OCI-LY3 (cell line): ENCODE measurements around the gene GJB5.

Experiments
- H2AFZ ChIP-seq: fragments of 200-600, 300-600 bp; shearing (Covaris generic); 2 replicates; pipeline ENCODE4 v1.6.0; 2014; ENCODE audit warnings: antibody characterized with exemption, low read depth, low read length
- H3K27ac ChIP-seq: fragments of 200-600, 300-600 bp; sonication (generic); 2 replicates; pipeline ENCODE4 v1.5.1; 2014; ENCODE audit warnings: mild to moderate bottlenecking, low read length, moderate library complexity, mixed read lengths
- H3K27me3 ChIP-seq: fragments of 200-600, 300-600 bp; sonication (generic); 2 replicates; pipeline ENCODE4 v1.6.1; 2014; ENCODE audit warnings: low read depth, low read length, mixed read lengths
- H3K36me3 ChIP-seq: fragments of 200-600, 300-600 bp; sonication (generic); replicated peaks from 2 replicates; pipeline ENCODE3; 2014; ENCODE audit warnings: low read depth, low read length, mixed read lengths
- H3K4me1 ChIP-seq: fragments of 300-600, 200-600 bp; sonication (generic); 2 replicates; pipeline ENCODE4 v1.6.1; 2014; ENCODE audit warnings: low read length, mixed read lengths
- H3K4me2 ChIP-seq: fragments of 200-600, 300-600 bp; sonication (generic); 2 replicates; pipeline ENCODE4 v1.6.1; 2014; ENCODE audit warnings: low read length, mixed read lengths
- H3K4me3 ChIP-seq: fragments of 300-600, 200-600 bp; sonication (generic); 2 replicates; pipeline ENCODE4 v1.5.1; 2014; ENCODE audit warnings: antibody characterized with exemption, mild to moderate bottlenecking, low read length, moderate library complexity
- H3K79me2 ChIP-seq: fragments of 300-600, 200-600 bp; shearing (Covaris generic); 2 replicates; pipeline ENCODE4 v1.6.1; 2014; ENCODE audit warnings: mild to moderate bottlenecking, low read length, mixed read lengths
- H3K9ac ChIP-seq: fragments of 300-600, 200-600 bp; shearing (Covaris generic); 2 replicates; pipeline ENCODE4 v1.6.0; 2014; ENCODE audit warnings: mild to moderate bottlenecking, low read length, moderate library complexity
- H3K9me3 ChIP-seq: fragments of 200-600, 300-600 bp; shearing (Covaris generic); 2 replicates; pipeline ENCODE4 v1.6.1; 2014; ENCODE audit warnings: low read length, mixed read lengths; ENCODE audit not compliant: insufficient read depth
- H4K20me1 ChIP-seq: fragments of 200-600, 300-600 bp; sonication (generic); 2 replicates; pipeline ENCODE4 v1.6.1; 2016; ENCODE audit warnings: low read length, mixed read lengths; ENCODE audit not compliant: insufficient read depth
- EZH2phosphoT487 ChIP-seq: fragments of 200-600 bp; shearing (Covaris generic); IDR thresholded peaks from 2 replicates; pipeline ENCODE4 v1.6.1; 2018; ENCODE audit warnings: antibody characterized with exemption, mixed run types, low read depth
- TF ChIP-seq, protein P1 (sequence below): fragments of 200-600, 300-600 bp; sonication (generic); IDR thresholded peaks from 2 replicates; pipeline ENCODE4 v1.5.1; 2014; ENCODE audit warnings: antibody characterized with exemption, low read length, low read depth

The GJB5 gene

GRCh38 chr1:34754964-34755637 lies at the start of gene GJB5:
Gene GJB5 (plus strand): TSS chr1:34755047. CDS start chr1:34757331, 2,284 bp downstream.
- no peaks in the 10 kb centered on the region for H3K36me3 ChIP-seq
- H3K4me2 ChIP-seq = no peak within 1 kb of the TSS
- no peak within 1 kb of the TSS for H2AFZ ChIP-seq
- TF ChIP-seq, protein P1, sequence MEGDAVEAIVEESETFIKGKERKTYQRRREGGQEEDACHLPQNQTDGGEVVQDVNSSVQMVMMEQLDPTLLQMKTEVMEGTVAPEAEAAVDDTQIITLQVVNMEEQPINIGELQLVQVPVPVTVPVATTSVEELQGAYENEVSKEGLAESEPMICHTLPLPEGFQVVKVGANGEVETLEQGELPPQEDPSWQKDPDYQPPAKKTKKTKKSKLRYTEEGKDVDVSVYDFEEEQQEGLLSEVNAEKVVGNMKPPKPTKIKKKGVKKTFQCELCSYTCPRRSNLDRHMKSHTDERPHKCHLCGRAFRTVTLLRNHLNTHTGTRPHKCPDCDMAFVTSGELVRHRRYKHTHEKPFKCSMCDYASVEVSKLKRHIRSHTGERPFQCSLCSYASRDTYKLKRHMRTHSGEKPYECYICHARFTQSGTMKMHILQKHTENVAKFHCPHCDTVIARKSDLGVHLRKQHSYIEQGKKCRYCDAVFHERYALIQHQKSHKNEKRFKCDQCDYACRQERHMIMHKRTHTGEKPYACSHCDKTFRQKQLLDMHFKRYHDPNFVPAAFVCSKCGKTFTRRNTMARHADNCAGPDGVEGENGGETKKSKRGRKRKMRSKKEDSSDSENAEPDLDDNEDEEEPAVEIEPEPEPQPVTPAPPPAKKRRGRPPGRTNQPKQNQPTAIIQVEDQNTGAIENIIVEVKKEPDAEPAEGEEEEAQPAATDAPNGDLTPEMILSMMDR = no peak
- H3K79me2 ChIP-seq = no peaks in the 10 kb centered on the region
- no peaks in the 10 kb centered on the region for H3K9me3 ChIP-seq
- no peak within 1 kb of the TSS for H3K9ac ChIP-seq
- H3K4me1 ChIP-seq = no peaks in the 10 kb centered on the region
- H4K20me1 ChIP-seq = no peaks in the 10 kb centered on the region
- H3K4me3 ChIP-seq = no peak within 1 kb of the TSS
- no peaks in the 10 kb centered on the region for H3K27me3 ChIP-seq
- H3K27ac ChIP-seq = no peak within 1 kb of the TSS

DNA sequence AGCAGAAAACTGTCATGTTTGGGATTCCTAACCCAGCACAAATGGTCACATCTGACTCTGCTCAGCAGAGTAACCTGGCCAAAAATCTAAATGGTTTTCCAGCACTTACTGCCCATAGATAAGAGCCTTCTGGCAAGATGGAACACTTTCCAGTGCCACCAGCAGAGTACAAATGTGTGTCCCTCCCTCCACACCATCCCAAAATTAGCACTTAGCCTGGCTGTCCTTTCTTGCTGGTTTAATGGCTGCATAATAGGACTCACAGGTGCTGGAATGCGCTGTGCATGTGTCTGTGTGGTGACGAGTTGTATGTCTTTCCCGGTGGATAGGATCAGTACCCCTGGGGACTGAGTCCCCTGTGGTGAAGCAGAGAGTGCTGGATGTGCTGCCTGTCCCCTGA lies 49.8 kb upstream of the GJB5 start:
- TF ChIP-seq, protein P1 = no peak
- no peak for TF ChIP-seq EZH2phosphoT487
- no peak overlapping the region for H3K4me2 ChIP-seq

DNA sequence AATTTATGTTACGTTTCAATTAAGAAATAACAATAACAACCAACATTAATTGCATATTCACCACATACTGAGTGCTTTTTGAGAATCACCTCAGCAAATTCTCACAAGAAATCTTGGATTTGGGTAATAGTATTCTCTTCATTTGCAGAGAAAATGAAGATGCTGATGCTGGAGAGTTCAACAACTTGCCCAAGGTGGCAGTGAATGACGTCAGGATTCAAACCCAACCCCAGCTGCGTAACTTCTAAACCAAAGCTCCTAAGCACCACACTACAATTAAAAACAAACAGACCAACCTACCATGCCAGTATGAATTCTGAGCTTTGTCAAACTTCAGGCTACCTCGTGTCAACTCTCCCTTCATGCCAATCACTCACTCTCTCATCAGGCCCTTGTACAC lies 46.7 kb upstream of the GJB5 start:
- Histone ChIP-seq H3K27me3 (no peaks in the 10 kb centered on the region), H4K20me1 (no peaks in the 10 kb centered on the region), H3K9ac (no peak overlapping the region), H3K4me2 (no peak overlapping the region), H2AFZ (no peak overlapping the region), H3K27ac (no peak overlapping the region), H3K36me3 (no peaks in the 10 kb centered on the region), H3K4me3 (no peak overlapping the region), H3K9me3 (no peaks in the 10 kb centered on the region), H3K4me1 (no peaks in the 10 kb centered on the region), H3K79me2 (no peaks in the 10 kb centered on the region)
- TF ChIP-seq, protein P1 = no peak
- TF ChIP-seq EZH2phosphoT487 = no peak

More for the DNA sequence above, 49.8 kb upstream of the GJB5 start:
- no peaks in the 10 kb centered on the region for H3K79me2 ChIP-seq
- no peak overlapping the region for H3K9ac ChIP-seq
- no peak overlapping the region for H3K4me3 ChIP-seq
- H3K4me1 ChIP-seq = no peaks in the 10 kb centered on the region
- no peaks in the 10 kb centered on the region for H3K36me3 ChIP-seq
- no peaks in the 10 kb centered on the region for H3K27me3 ChIP-seq
- no peaks in the 10 kb centered on the region for H3K9me3 ChIP-seq
- no peak overlapping the region for H2AFZ ChIP-seq
- H3K27ac ChIP-seq = no peak overlapping the region
- H4K20me1 ChIP-seq = no peaks in the 10 kb centered on the region

DNA sequence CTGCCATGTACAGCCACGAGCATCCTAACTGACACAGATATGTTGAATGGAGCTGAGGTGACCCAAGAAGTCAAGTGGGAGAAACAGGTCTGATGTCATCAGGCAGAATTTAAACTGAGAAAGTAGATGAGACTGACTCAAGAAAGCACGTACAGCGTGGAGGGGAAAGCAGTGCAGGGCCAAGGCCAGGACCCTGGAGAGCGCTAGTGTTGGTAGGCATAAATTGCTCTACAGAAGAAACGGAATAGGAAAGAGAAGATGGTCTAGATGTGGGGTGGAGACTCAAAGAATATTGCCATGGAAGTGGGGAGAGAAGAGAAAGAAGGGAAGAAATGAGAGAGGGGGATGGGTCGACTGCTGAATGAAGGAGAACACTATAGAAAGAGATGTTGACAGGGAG lies 45.3 kb upstream of the GJB5 start:
- H3K79me2 ChIP-seq = no peaks in the 10 kb centered on the region
- no peaks in the 10 kb centered on the region for H4K20me1 ChIP-seq
- H3K4me2 ChIP-seq = no peak overlapping the region
- H2AFZ ChIP-seq = no peak overlapping the region
- no peak for TF ChIP-seq EZH2phosphoT487
- TF ChIP-seq, protein P1 = no peak
- no peak overlapping the region for H3K9ac ChIP-seq
- no peaks in the 10 kb centered on the region for H3K27me3 ChIP-seq
- H3K4me3 ChIP-seq = no peak overlapping the region
- H3K27ac ChIP-seq = no peak overlapping the region
- H3K9me3 ChIP-seq = no peaks in the 10 kb centered on the region
- no peaks in the 10 kb centered on the region for H3K4me1 ChIP-seq
- no peaks in the 10 kb centered on the region for H3K36me3 ChIP-seq
